ENCODE results near the gene BCL2L12. TPM values are rescaled to one million over a fixed set of nuclear protein-coding genes. Genes with fewer than 3 reads are reported as not detected.
A peak's percentile ranks its signal among the peaks of the same experiment; 100 is the strongest.

Gene BCL2L12
- total RNA-seq, 6 donors from 2014 or later: 4.2 to 21.3 (median 14.1) TPM

DNA sequence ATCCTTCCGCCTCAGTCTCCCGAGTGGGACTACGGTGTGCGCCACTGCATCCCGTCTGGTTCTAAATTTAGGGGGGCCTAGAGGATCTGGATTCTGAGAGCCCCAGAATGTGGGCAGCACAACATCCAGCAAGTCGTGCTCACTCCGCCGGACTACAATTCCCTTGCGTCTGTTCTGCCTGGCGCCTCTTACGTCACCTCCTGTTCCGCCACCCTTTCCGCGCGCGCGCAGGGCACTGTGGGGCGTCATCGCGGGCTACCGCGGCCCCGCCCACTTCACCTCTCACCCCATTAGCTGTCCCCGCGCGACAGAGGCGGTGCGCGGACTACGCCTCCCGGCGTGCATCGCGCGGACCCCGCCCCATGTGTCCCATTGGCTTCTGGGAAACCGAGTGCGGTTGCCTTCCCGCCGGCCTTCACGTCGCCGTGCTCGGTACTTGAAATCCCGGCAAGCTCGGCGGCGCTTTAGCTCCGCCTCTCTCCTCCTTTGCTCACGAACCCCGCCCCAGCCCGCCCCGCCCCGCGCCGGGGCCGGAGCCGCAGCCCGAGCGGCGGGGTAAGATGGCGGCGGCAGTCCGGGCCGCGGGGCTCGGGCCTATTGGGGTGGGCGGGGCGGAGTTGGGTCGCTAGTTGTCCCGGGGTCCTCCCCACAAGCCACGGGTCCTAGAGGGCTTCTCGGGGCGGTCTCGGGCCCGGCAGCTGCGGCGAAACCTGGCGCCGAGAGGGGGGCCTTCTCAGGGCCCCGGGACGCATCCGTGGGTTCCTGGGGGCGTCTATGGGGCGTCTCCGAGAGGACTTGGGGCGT lies 23.8 kb upstream of the BCL2L12 start, which contains the start of gene SCAF1:
TSS of gene SCAF1 (plus strand) at position 522 of the 804 bp plus-strand sequence. CDS start 2,818 bp downstream, outside the sequence.
- Histone ChIP-seq H3K9me3 (no peaks in the 10 kb centered on the region), H3K4me1 (peaks cover 31 to 74% (median 47%) of the 10 kb centered on the region in 4 donors), H3K27me3 (no peaks in the 10 kb centered on the region), H3K4me3 (peak within 1 kb of the TSS; percentile 60 to 98 (median 93)), H3K27ac (peak within 1 kb of the TSS; percentile 95 to 100 (median 100)), H3K36me3 (peaks cover 5 to 20% (median 14%) of the 10 kb centered on the region in 4 donors)
- ATAC-seq (ENCODE audit: low FRiP score in 2 of 2): peak; percentile 86 to 95
- DNase-seq: peak; percentile 99 to 100
- TF ChIP-seq, protein P1, sequence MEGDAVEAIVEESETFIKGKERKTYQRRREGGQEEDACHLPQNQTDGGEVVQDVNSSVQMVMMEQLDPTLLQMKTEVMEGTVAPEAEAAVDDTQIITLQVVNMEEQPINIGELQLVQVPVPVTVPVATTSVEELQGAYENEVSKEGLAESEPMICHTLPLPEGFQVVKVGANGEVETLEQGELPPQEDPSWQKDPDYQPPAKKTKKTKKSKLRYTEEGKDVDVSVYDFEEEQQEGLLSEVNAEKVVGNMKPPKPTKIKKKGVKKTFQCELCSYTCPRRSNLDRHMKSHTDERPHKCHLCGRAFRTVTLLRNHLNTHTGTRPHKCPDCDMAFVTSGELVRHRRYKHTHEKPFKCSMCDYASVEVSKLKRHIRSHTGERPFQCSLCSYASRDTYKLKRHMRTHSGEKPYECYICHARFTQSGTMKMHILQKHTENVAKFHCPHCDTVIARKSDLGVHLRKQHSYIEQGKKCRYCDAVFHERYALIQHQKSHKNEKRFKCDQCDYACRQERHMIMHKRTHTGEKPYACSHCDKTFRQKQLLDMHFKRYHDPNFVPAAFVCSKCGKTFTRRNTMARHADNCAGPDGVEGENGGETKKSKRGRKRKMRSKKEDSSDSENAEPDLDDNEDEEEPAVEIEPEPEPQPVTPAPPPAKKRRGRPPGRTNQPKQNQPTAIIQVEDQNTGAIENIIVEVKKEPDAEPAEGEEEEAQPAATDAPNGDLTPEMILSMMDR (IDR thresholded peaks at IDR 0.05): peak in 2 of 6 experiments; percentile 17 to 42
- TF ChIP-seq EP300 (IDR thresholded peaks at IDR 0.05) (peak in 1 of 4 donors; percentile 90), POLR2A (IDR thresholded peaks at IDR 0.05) (peak in 3 of 4 donors; percentile 86 to 94 (median 88)), POLR2AphosphoS5 (IDR thresholded peaks at IDR 0.05) (peak; percentile 96)
- WGBS, 2 donors: 1% methylated on average over 35 of the region's 87 CpGs; no CpG with 5 or more reads in 1 of the 2 donors

DNA sequence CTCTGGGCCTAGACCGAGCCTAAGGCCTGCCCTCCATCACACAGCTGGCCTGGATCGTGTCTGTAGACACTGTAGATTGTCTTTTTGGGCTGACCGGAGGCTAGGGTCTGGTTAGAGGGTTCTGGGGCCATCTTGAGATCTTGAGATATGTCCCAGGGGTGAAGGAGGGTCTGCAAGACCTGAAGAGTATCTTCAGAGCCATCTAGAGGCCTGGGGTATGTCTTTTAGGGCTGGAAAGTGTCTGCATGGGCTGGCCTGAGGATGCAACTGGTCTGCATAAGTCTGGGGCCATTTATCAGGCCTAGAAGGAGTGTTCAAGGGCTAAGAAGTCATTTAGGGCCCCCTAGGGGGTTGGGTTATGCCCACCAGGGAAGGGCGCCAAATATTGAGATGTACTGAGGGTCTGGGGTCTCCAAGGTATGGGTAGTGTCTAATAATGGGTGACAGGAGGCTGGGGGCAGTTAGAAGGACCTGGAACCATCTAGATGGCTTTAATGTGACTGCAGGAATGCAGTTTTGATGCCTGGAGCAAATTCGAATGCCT lies 23.2 kb upstream of the BCL2L12 start:
- H3K36me3 ChIP-seq: peaks cover 6 to 27% (median 21%) of the 10 kb centered on the region in 4 donors
- H3K4me1 ChIP-seq: peaks cover 26 to 67% (median 43%) of the 10 kb centered on the region in 4 donors
- H3K9me3 ChIP-seq: no peaks in the 10 kb centered on the region
- no peak for ATAC-seq (ENCODE audit: low FRiP score in 2 of 2)
- TF ChIP-seq, protein P1 (IDR thresholded peaks at IDR 0.05): no peak
- no peak for TF ChIP-seq POLR2AphosphoS5 (IDR thresholded peaks at IDR 0.05)
- no peak for TF ChIP-seq EP300 (IDR thresholded peaks at IDR 0.05)
- no peak for TF ChIP-seq POLR2A (IDR thresholded peaks at IDR 0.05)
- DNase-seq: no peak
- no peaks in the 10 kb centered on the region for H3K27me3 ChIP-seq
- peak overlapping the region; percentile 95 to 100 (median 98) for H3K27ac ChIP-seq
- WGBS, 2 donors: 12 to 14% methylated on average over 2 to 3 of the region's 5 CpGs
- H3K4me3 ChIP-seq: peak overlapping the region; percentile 60 to 98 (median 93)

DNA sequence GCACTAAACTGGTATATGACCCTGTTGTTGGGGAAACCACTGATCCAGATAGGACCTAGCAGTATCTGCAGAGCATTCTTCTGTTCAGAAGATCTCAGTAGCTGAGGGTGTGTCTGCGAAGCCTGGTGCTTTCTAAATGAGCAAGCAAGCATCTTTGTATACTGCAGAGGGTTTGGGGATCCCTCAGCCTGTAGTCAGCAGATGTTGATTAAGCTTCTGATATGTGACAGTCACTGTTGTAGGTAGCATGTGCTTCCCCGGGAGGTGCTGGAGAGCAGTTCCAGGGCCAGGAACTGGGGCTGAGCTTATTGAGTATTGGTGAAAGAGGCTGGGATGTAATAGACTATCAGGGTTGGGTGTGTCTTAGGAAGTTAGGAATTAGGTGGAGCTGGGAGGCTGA lies 22.3 kb upstream of the BCL2L12 start:
- H3K27me3 ChIP-seq: no peaks in the 10 kb centered on the region
- no peaks in the 10 kb centered on the region for H3K9me3 ChIP-seq
- peaks cover 21 to 58% (median 34%) of the 10 kb centered on the region in 4 donors for H3K4me1 ChIP-seq
- H3K27ac ChIP-seq: no peak overlapping the region
- WGBS, 2 donors: 67 to 78% methylated on average over 2 of the region's 2 CpGs
- peaks cover 9 to 34% (median 25%) of the 10 kb centered on the region in 4 donors for H3K36me3 ChIP-seq
- DNase-seq (no peak), ATAC-seq (ENCODE audit: low FRiP score in 2 of 2) (no peak)
- H3K4me3 ChIP-seq: peak overlapping the region in 1 of 4 donors; percentile 98
- no peak for TF ChIP-seq POLR2AphosphoS5 (IDR thresholded peaks at IDR 0.05)
- TF ChIP-seq POLR2A (IDR thresholded peaks at IDR 0.05): no peak
- TF ChIP-seq EP300 (IDR thresholded peaks at IDR 0.05): no peak
- TF ChIP-seq, protein P1 (IDR thresholded peaks at IDR 0.05): no peak

DNA sequence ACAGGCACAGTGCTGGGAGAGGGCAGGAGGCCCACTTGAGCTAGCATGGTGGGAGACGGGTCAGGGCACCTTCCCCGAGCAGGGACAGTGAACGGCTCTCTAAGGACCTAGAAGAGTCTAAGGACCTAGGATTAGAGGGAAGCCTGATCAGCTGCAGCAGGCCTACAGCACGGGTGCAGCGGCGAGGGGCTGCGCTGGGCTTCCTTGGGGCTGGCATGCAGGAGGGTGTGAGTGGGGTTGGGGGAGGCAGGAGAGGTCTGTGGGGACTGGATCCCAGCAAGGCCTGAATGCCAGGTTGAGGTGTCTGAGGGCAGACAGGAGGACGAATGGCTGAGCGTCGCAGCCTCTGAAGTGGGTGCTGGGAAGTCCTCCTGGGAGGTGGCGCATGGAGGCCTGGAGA lies 20.1 kb upstream of the BCL2L12 start:
- no peak overlapping the region for H3K4me3 ChIP-seq
- ATAC-seq (ENCODE audit: low FRiP score in 2 of 2): no peak
- TF ChIP-seq, protein P1 (IDR thresholded peaks at IDR 0.05): no peak
- no peak for TF ChIP-seq POLR2AphosphoS5 (IDR thresholded peaks at IDR 0.05)
- no peak for TF ChIP-seq EP300 (IDR thresholded peaks at IDR 0.05)
- TF ChIP-seq POLR2A (IDR thresholded peaks at IDR 0.05): no peak
- H3K36me3 ChIP-seq: peaks cover 9 to 56% (median 40%) of the 10 kb centered on the region in 4 donors
- no peaks in the 10 kb centered on the region for H3K9me3 ChIP-seq
- 90 to 92% methylated on average over 11 of the region's 11 CpGs for WGBS, 2 donors
- H3K27ac ChIP-seq: no peak overlapping the region
- no peak for DNase-seq
- H3K27me3 ChIP-seq: no peaks in the 10 kb centered on the region
- peaks cover 16 to 45% (median 27%) of the 10 kb centered on the region in 4 donors for H3K4me1 ChIP-seq

All from upper lobe of left lung (tissue), 6 donors.